ENCODE results near the gene CHMP2B.
A peak's percentile ranks its signal among the peaks of the same experiment; 100 is the strongest.

CHMP2B gene

GRCh38 chr3:87199628-87200027 lies 27.5 kb upstream of the CHMP2B start:
- no peak overlapping the region for H3K4me3 ChIP-seq (ENCODE audit: low read depth, low read length)
- H3K4me2 ChIP-seq (ENCODE audit: low read length), result no peak overlapping the region
- H3K9me3 ChIP-seq (ENCODE audit: control insufficient read depth, low read length), result no peaks in the 10 kb centered on the region
- no peaks in the 10 kb centered on the region for H3K36me3 ChIP-seq (ENCODE audit: control insufficient read depth, insufficient read depth, low read length)
- H3K79me2 ChIP-seq, result no peaks in the 10 kb centered on the region
- H2AFZ ChIP-seq, result no peak overlapping the region
- H3K27ac ChIP-seq, result no peak overlapping the region
- H3K9ac ChIP-seq, result no peak overlapping the region
- no peak for TF ChIP-seq CTCF (IDR thresholded peaks at IDR 0.05)
- no peaks in the 10 kb centered on the region for H3K27me3 ChIP-seq (ENCODE audit: control insufficient read depth, insufficient read depth, low read length)
- H3K4me1 ChIP-seq, result no peaks in the 10 kb centered on the region

- Histone ChIP-seq H3K79me2 (no peaks in the 10 kb centered on the region), H3K4me3 (ENCODE audit: low read depth, low read length) (no peak overlapping the region), H3K4me1 (no peaks in the 10 kb centered on the region), H3K9ac (no peak overlapping the region), H3K27me3 (ENCODE audit: control insufficient read depth, insufficient read depth, low read length) (no peaks in the 10 kb centered on the region), H2AFZ (no peak overlapping the region), H3K9me3 (ENCODE audit: control insufficient read depth, low read length) (no peaks in the 10 kb centered on the region), H3K4me2 (ENCODE audit: low read length) (peak overlapping the region; percentile 12), H3K27ac (no peak overlapping the region), H3K36me3 (ENCODE audit: control insufficient read depth, insufficient read depth, low read length) (no peaks in the 10 kb centered on the region)
- TF ChIP-seq CTCF (IDR thresholded peaks at IDR 0.05), result no peak
Measured at GRCh38 chr3:87200060-87200647, 27.0 kb upstream of the CHMP2B start.

- Histone ChIP-seq H3K79me2 (no peaks in the 10 kb centered on the region), H3K9me3 (ENCODE audit: control insufficient read depth, low read length) (no peaks in the 10 kb centered on the region), H3K27ac (no peak overlapping the region), H3K27me3 (ENCODE audit: control insufficient read depth, insufficient read depth, low read length) (no peaks in the 10 kb centered on the region), H2AFZ (no peak overlapping the region), H3K4me1 (no peaks in the 10 kb centered on the region), H3K4me3 (ENCODE audit: low read depth, low read length) (no peak overlapping the region), H3K9ac (no peak overlapping the region), H3K4me2 (ENCODE audit: low read length) (no peak overlapping the region), H3K36me3 (ENCODE audit: control insufficient read depth, insufficient read depth, low read length) (no peaks in the 10 kb centered on the region)
- TF ChIP-seq CTCF (IDR thresholded peaks at IDR 0.05), result no peak
Measured at GRCh38 chr3:87201727-87202126, 25.4 kb upstream of the CHMP2B start.

- Histone ChIP-seq H3K4me2 (ENCODE audit: low read length) (no peak overlapping the region), H3K9ac (no peak overlapping the region), H3K27me3 (ENCODE audit: control insufficient read depth, insufficient read depth, low read length) (no peaks in the 10 kb centered on the region), H3K27ac (no peak overlapping the region), H3K4me1 (no peaks in the 10 kb centered on the region), H3K9me3 (ENCODE audit: control insufficient read depth, low read length) (no peaks in the 10 kb centered on the region), H3K79me2 (no peaks in the 10 kb centered on the region), H3K36me3 (ENCODE audit: control insufficient read depth, insufficient read depth, low read length) (no peaks in the 10 kb centered on the region), H3K4me3 (ENCODE audit: low read depth, low read length) (no peak overlapping the region), H2AFZ (no peak overlapping the region)
- no peak for TF ChIP-seq CTCF (IDR thresholded peaks at IDR 0.05)
Measured at GRCh38 chr3:87203809-87204208, 23.3 kb upstream of the CHMP2B start.

- H3K27ac ChIP-seq, result no peak overlapping the region
- H3K79me2 ChIP-seq, result no peaks in the 10 kb centered on the region
- no peaks in the 10 kb centered on the region for H3K9me3 ChIP-seq (ENCODE audit: control insufficient read depth, low read length)
- H2AFZ ChIP-seq, result no peak overlapping the region
- TF ChIP-seq CTCF (IDR thresholded peaks at IDR 0.05), result no peak
- H3K9ac ChIP-seq, result no peak overlapping the region
- H3K4me2 ChIP-seq (ENCODE audit: low read length), result no peak overlapping the region
- no peaks in the 10 kb centered on the region for H3K4me1 ChIP-seq
- H3K36me3 ChIP-seq (ENCODE audit: control insufficient read depth, insufficient read depth, low read length), result no peaks in the 10 kb centered on the region
- H3K4me3 ChIP-seq (ENCODE audit: low read depth, low read length), result no peak overlapping the region
- H3K27me3 ChIP-seq (ENCODE audit: control insufficient read depth, insufficient read depth, low read length), result no peaks in the 10 kb centered on the region
Measured at GRCh38 chr3:87206070-87206469, 21.0 kb upstream of the CHMP2B start.
